GM23338 (cell line): ENCODE data around the gene MCTP2. TPM values are rescaled to one million over a fixed set of nuclear protein-coding genes. Genes with fewer than 3 reads are reported as not detected.

ENCODE experiments used
- ATAC-seq: fragments of 200-7000 bp; cut with Tn5 transposase; 3 replicates; pipeline ENCODE4 v1.9.1; 2020
- DNase-seq: peaks from one replicate; pipeline ENCODE4 v3.0.0-alpha.2; 2015; ENCODE audit warnings: low spot score
- H2AFZ ChIP-seq: fragments of 200-600 bp; sonication (generic); 2 replicates; pipeline ENCODE4 v1.8.0; 2016; ENCODE audit warnings: antibody characterized with exemption, mild to moderate bottlenecking, moderate library complexity
- H3F3A ChIP-seq: fragments of 200-600 bp; sonication (generic); replicated peaks from 2 replicates; pipeline ENCODE4 v1.8.0; 2017; ENCODE audit warnings: antibody characterized with exemption, mixed run types, low read depth
- H3K27ac ChIP-seq: fragments of 200-600 bp; sonication (generic); 2 replicates; pipeline ENCODE4 v1.6.1; 2016; ENCODE audit warnings: low read depth
- H3K27me3 ChIP-seq: fragments of 200-600 bp; sonication (generic); 2 replicates; pipeline ENCODE4 v1.8.0; 2016; ENCODE audit warnings: mild to moderate bottlenecking, mixed run types, moderate library complexity; ENCODE audit not compliant: insufficient read depth
- H3K36me3 ChIP-seq: fragments of 200-600 bp; sonication (generic); 2 replicates; pipeline ENCODE4 v1.8.0; 2016; ENCODE audit warnings: mild to moderate bottlenecking; ENCODE audit not compliant: insufficient read depth
- H3K4me1 ChIP-seq: fragments of 200-600 bp; sonication (generic); 2 replicates; pipeline ENCODE4 v1.8.0; 2016; ENCODE audit warnings: mild to moderate bottlenecking, moderate library complexity; ENCODE audit not compliant: insufficient read depth
- H3K4me2 ChIP-seq: fragments of 200-600 bp; sonication (generic); 2 replicates; pipeline ENCODE4 v1.7.1; 2017; ENCODE audit warnings: mixed run types
- H3K4me3 ChIP-seq: fragments of 200-600 bp; sonication (generic); 2 replicates; pipeline ENCODE4 v1.6.1; 2016; ENCODE audit warnings: mixed run types
- H3K79me2 ChIP-seq: fragments of 200-600 bp; sonication (generic); replicated peaks from 2 replicates; pipeline ENCODE4 v1.8.0; 2017; ENCODE audit warnings: mild to moderate bottlenecking; ENCODE audit not compliant: insufficient read depth
- H3K9me2 ChIP-seq: fragments of 200-600 bp; sonication (generic); 2 replicates; pipeline ENCODE4 v1.8.0; 2017; ENCODE audit not compliant: insufficient read depth
- H4K20me1 ChIP-seq: fragments of 200-600 bp; sonication (generic); replicated peaks from 2 replicates; pipeline ENCODE4 v1.8.0; 2017; ENCODE audit warnings: mild to moderate bottlenecking; ENCODE audit not compliant: insufficient read depth
- H3K27ac Mint-ChIP-seq: 2 replicates; pipeline ENCODE4 v1.8.0; 2020; ENCODE audit warnings: inconsistent platforms, mild to moderate bottlenecking, moderate library complexity, mixed read lengths
- H3K27me3 Mint-ChIP-seq: 3 replicates; pipeline ENCODE4 v1.8.0; 2022; ENCODE audit warnings: low read depth, mild to moderate bottlenecking, moderate library complexity, mixed read lengths, inconsistent platforms; ENCODE audit not compliant: insufficient read depth, poor library complexity
- H3K36me3 Mint-ChIP-seq: 3 replicates; pipeline ENCODE4 v1.8.0; 2021; ENCODE audit warnings: low read depth, mild to moderate bottlenecking, inconsistent platforms, moderate library complexity, mixed read lengths
- H3K4me1 Mint-ChIP-seq: 3 replicates; pipeline ENCODE4 v1.8.0; 2020; ENCODE audit warnings: mild to moderate bottlenecking, inconsistent platforms, mixed read lengths
- H3K4me3 Mint-ChIP-seq: 3 replicates; pipeline ENCODE4 v1.8.0; 2021; ENCODE audit warnings: moderate library complexity, mild to moderate bottlenecking, inconsistent platforms, mixed read lengths
- H3K9me3 Mint-ChIP-seq: 3 replicates; pipeline ENCODE4 v1.8.0; 2020; ENCODE audit warnings: moderate library complexity, mild to moderate bottlenecking, inconsistent platforms, mixed read lengths
- CREB1 ChIP-seq: fragments of 250-450 bp; sonication (Bioruptor Pico); IDR thresholded peaks from 2 replicates; pipeline ENCODE4 v1.5.0; 2020; ENCODE audit warnings: low read depth, mild to moderate bottlenecking, moderate library complexity
- CTCF ChIP-seq, 2 experiments: fragments of 200-600 bp in 1 of 2; sonication (generic) in 1 of 2; conservative IDR thresholded peaks; 2 replicates each; pipeline versions ENCODE4 v1.5.1 to v1.6.1; 2016 to 2017; ENCODE audit warnings: antibody characterized with exemption in 2 of 2, low read depth in 2 of 2, mild to moderate bottlenecking in 2 of 2, moderate library complexity in 1 of 2
- ETS1 ChIP-seq: IDR thresholded peaks from 2 replicates; pipeline ENCODE4 v1.6.1; 2016; ENCODE audit warnings: antibody characterized with exemption
- EZH2 ChIP-seq: fragments of 200-600 bp; sonication (generic); IDR thresholded peaks from one replicate; pipeline ENCODE4 v1.8.0; 2017; ENCODE audit warnings: antibody characterized with exemption, mild to moderate bottlenecking, low read depth; ENCODE audit not compliant: unreplicated experiment
- EZH2phosphoT487 ChIP-seq: fragments of 200-600 bp; sonication (generic); IDR thresholded peaks from one replicate; pipeline ENCODE4 v1.8.1; 2018; ENCODE audit warnings: antibody characterized with exemption; ENCODE audit not compliant: unreplicated experiment
- JUNB ChIP-seq: IDR thresholded peaks from one replicate; pipeline ENCODE4 v1.6.1; 2016; ENCODE audit warnings: antibody characterized with exemption; ENCODE audit not compliant: unreplicated experiment
- NANOG ChIP-seq: IDR thresholded peaks from 2 replicates; pipeline ENCODE4 v1.6.1; 2016; ENCODE audit warnings: antibody characterized with exemption, borderline replicate concordance
- POLR2AphosphoS5 ChIP-seq: IDR thresholded peaks from 2 replicates; pipeline ENCODE4 v1.6.1; 2016; ENCODE audit warnings: antibody characterized with exemption, low read depth
- REST ChIP-seq: IDR thresholded peaks from one replicate; pipeline ENCODE4 v1.6.1; 2018; ENCODE audit warnings: antibody characterized with exemption; ENCODE audit not compliant: unreplicated experiment
- STAT1 ChIP-seq: IDR thresholded peaks from one replicate; pipeline ENCODE4 v1.6.1; 2016; ENCODE audit warnings: antibody characterized with exemption; ENCODE audit not compliant: unreplicated experiment
- ZNF114 ChIP-seq: fragments of 250-450 bp; sonication (Bioruptor Pico); IDR thresholded peaks from 2 replicates; pipeline ENCODE4 v1.5.0; 2020; ENCODE audit warnings: mild to moderate bottlenecking, moderate library complexity
- ZNF331 ChIP-seq: fragments of 250-450 bp; sonication (Bioruptor Pico); IDR thresholded peaks from 2 replicates; pipeline ENCODE4 v1.5.0; 2020; ENCODE audit warnings: low read depth, mild to moderate bottlenecking, moderate library complexity
- ZNF462 ChIP-seq: fragments of 250-450 bp; sonication (Bioruptor Pico); IDR thresholded peaks from 2 replicates; pipeline ENCODE4 v1.5.0; 2020; ENCODE audit warnings: mild to moderate bottlenecking, moderate library complexity
- polyA plus RNA-seq: library from polyadenylated mRNA; unstranded; fragments of >200 nt; fragmentation: Nextera tagmentation; extraction: Ambion mirVana; gene quantifications from 2 replicates; pipeline ENCODE4 v1.2.1, GENCODE V29; 2016
- total RNA-seq: library from RNA; depleted of rRNA; stranded (reverse); fragments of >200 nt; shearing (Covaris generic); gene quantifications from 2 replicates; pipeline ENCODE4 v1.2.3, GENCODE V29; 2014

Gene MCTP2
- total and polyA plus RNA-seq, 2 experiments from 2014 or later: 1.8 to 5.5 TPM

GRCh38 chr15:94228611-94229010 lies 2.8 kb upstream of the MCTP2 start:
- ATAC-seq: no peak
- peaks cover 13% of the 10 kb centered on the region for H3K27me3 Mint-ChIP-seq
- H3K79me2 ChIP-seq: no peaks in the 10 kb centered on the region
- peaks cover 7% of the 10 kb centered on the region; the same call in 1 of the 2 replicates for H3F3A ChIP-seq
- peaks cover 31% of the 10 kb centered on the region for H3K27me3 ChIP-seq
- H3K36me3 Mint-ChIP-seq: no peaks in the 10 kb centered on the region
- DNase-seq: no peak
- no peaks in the 10 kb centered on the region for H3K9me3 Mint-ChIP-seq
- H3K27ac Mint-ChIP-seq: no peak overlapping the region
- no peak overlapping the region for H3K4me3 ChIP-seq
- H2AFZ ChIP-seq: no peak overlapping the region; the same call in 1 of the 2 replicates
- TF ChIP-seq ZNF462 (CRISPR knock-in tag): no peak
- TF ChIP-seq ETS1: no peak
- no peak for TF ChIP-seq ZNF331 (CRISPR knock-in tag)
- no peak for TF ChIP-seq REST
- no peak for TF ChIP-seq STAT1
- TF ChIP-seq POLR2AphosphoS5: no peak
- no peak for TF ChIP-seq NANOG
- TF ChIP-seq CREB1 (CRISPR knock-in tag): no peak
- TF ChIP-seq ZNF114: no peak
- TF ChIP-seq EZH2phosphoT487: no peak
- TF ChIP-seq CTCF (conservative IDR thresholded peaks at IDR 0.05; ENCODE audit: low read depth in 2 of 2): no peak
- TF ChIP-seq EZH2: no peak
- TF ChIP-seq JUNB: no peak
- no peaks in the 10 kb centered on the region for H4K20me1 ChIP-seq
- H3K27ac ChIP-seq: no peak overlapping the region
- no peak overlapping the region for H3K4me3 Mint-ChIP-seq
- no peaks in the 10 kb centered on the region for H3K9me2 ChIP-seq
- H3K4me1 Mint-ChIP-seq: peaks cover 24% of the 10 kb centered on the region
- H3K4me2 ChIP-seq: no peak overlapping the region
- H3K4me1 ChIP-seq: peaks cover 24% of the 10 kb centered on the region
- no peaks in the 10 kb centered on the region for H3K36me3 ChIP-seq
